ENCODE measurements around the gene RNASE1.

The RNASE1 gene

GRCh38 chr14:20808162-20808483 lies 5.5 kb upstream of the RNASE1 start:
- DNase-seq (ENCODE audit: low spot score) (no peak), FAIRE-seq (no peak)

- no peak for FAIRE-seq
Observed at GRCh38 chr14:20807304-20808161, 4.9 kb upstream of the RNASE1 start.

GRCh38 chr14:20805485-20805884 lies 2.8 kb upstream of the RNASE1 start:
- DNase-seq (ENCODE audit: low spot score) (no peak), FAIRE-seq (no peak)

More at GRCh38 chr14:20807304-20808161, 4.9 kb upstream of the RNASE1 start:
- no peak for DNase-seq (ENCODE audit: low spot score)

GRCh38 chr14:20803223-20803622 lies 579 bp upstream of the RNASE1 start:
- FAIRE-seq: no peak
- no peak for DNase-seq (ENCODE audit: low spot score)

DNA sequence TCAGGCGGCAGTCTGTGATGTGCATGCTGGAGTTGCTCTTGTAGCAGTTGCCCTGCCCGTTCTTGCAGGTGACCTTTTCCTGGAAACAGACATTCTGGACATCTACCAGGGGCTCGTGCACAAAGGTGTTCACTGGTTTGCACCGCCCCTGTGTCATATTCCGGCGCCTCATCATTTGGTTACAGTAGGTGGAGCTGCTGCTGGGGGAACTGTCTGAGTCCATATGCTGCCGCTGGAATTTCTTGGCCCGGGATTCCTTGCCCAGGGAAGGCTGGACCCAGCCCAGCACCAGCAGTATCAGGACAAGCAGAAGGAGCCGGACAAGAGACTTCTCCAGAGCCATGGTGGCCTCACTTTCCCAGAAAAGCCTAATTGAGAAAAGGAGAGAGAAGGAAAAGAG lies 918 bp downstream of the RNASE1 start:
- DNase-seq (ENCODE audit: low spot score) (no peak), FAIRE-seq (no peak)

DNA sequence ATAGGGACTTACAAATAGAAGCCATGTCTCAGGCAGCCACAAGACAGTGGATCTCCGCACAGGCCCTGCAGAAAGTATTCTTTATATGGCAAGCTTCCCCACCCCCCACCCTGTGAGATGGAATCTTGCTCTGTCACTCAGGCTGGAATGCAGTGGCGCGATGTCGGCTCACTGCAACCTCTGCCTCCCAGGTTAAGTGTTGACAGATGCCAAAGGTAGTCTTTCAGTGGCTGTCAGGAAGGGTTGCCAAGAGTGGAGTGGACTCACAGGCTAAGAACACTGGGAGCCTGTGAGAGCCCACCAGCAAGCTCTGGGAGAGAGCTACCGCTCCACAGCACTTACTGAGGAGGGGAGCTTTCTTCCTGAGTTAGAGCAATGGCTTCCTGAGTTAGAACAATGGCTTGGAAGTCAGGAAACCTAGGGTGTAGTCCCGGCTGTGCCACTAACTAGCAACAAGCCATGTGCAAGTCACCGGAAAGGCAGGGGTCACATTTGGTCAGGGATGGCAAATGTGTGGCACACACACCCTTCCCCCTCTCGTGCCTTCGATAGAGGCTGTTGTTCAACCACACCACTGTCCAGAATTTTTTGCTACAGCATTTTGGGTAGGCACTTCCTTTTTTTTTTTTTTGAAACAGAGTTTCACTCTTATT lies 2.6 kb downstream of the RNASE1 start:
- peak; percentile 13 for FAIRE-seq

GRCh38 chr14:20799456-20799891 lies 3.2 kb downstream of the RNASE1 start:
- no peak for DNase-seq (ENCODE audit: low spot score)
- no peak for FAIRE-seq

More for the DNA sequence above, 2.6 kb downstream of the RNASE1 start:
- no peak for DNase-seq (ENCODE audit: low spot score)

DNA sequence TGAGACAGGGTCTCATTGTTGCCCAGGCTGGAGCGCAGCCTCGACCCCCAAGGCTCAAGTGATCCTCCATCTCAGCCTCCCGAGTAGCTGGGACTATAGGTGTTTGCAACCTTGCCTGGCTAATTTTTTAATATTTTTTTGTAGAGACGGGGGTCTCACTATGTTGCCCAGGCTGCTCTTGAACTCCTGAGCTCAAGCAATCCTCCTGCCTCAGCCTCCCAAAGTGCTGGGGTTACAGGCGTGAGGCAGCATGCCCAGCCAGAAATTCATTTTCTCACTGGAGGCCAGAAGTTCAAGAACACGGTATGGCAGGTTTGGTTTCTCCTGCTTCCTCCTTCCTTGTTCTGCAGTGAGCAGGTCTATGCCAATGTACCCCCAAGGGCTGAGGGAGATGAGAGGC lies 3.7 kb downstream of the RNASE1 start:
- DNase-seq (ENCODE audit: low spot score) (no peak), FAIRE-seq (no peak)

- FAIRE-seq: no peak
- DNase-seq (ENCODE audit: low spot score): no peak
Observed at GRCh38 chr14:20798318-20798717, 4.3 kb downstream of the RNASE1 start.

DNA sequence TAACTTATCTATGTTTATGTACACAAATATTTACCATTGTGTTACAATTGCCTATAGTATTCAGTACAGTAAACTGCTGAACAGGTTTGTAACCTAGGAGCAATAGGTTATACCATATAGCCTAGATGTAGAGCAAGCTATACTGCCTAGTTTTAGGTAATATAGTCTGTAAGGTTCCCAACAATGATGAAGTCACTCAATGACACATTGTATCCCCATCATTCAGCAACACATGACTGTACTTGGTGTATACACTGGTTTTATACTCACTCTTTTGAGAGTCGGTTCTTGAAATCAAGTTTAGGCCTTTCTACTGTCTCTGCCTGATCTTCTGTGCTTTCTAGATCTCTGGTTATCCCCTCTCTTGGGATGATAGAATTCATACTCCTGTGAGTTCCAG lies 5.5 kb downstream of the RNASE1 start:
- FAIRE-seq: no peak
- no peak for DNase-seq (ENCODE audit: low spot score)

GRCh38 chr14:20794644-20795369 lies 7.8 kb downstream of the RNASE1 start:
- DNase-seq (ENCODE audit: low spot score) (no peak), FAIRE-seq (no peak)

- FAIRE-seq: no peak
Observed at GRCh38 chr14:20792556-20792955, 10.1 kb downstream of the RNASE1 start.

DNA sequence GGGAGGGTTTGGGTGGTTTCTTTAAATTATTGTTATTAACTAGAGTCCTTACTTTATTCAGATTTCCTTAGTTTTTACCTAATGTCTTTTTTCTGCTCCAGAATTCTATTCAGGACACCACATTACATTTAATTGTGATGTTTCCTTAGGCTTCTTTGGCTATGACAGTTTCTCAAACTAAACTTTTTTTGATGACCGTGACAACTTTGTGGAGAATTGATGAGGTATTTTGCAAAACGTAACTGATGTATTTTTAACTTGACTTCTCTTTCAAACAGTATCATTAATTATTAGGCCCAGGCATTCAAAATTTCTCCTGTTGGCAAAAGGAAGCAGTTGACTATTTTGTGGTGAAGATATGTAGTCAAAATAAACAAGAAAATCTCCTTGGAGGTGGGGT lies 11.0 kb downstream of the RNASE1 start:
- FAIRE-seq (no peak), DNase-seq (ENCODE audit: low spot score) (no peak)

More at GRCh38 chr14:20792556-20792955, 10.1 kb downstream of the RNASE1 start:
- DNase-seq (ENCODE audit: low spot score): no peak

GRCh38 chr14:20791187-20791586 lies 11.5 kb downstream of the RNASE1 start:
- no peak for FAIRE-seq
- DNase-seq (ENCODE audit: low spot score): no peak

- DNase-seq (ENCODE audit: low spot score) (no peak), FAIRE-seq (no peak)
Observed at GRCh38 chr14:20790464-20791116, 12.1 kb downstream of the RNASE1 start.

DNA sequence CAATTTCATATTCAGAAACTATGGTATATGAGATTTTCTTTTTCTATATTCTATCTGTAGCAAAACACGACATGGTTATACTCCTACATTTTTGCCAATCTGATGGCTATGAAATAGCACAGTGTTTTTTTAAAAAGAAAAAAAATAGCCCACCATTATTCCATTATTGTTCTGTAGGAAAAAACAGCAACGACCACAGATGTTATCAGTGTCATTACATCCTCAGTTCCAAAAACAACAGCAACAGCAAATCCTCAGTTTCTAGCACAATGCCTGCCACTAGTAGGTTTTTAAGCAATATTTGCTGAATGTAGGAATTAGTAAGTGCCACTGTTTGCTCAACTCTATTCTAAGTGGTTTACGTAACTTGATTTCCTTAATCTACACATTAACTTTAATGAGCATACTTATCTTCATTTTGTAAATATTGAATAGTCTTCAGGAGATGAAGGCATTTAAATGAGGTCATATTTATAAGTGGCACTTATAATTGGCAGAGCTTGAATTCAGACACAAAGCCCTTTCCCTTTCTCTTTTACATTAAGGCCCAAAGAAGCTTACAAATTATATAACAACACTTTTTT lies 13.3 kb downstream of the RNASE1 start:
- DNase-seq (ENCODE audit: low spot score): no peak
- no peak for FAIRE-seq

GRCh38 chr14:20787025-20787424 lies 15.6 kb downstream of the RNASE1 start:
- FAIRE-seq: no peak

GRCh38 chr14:20782280-20782890 lies 20.3 kb downstream of the RNASE1 start:
- DNase-seq (ENCODE audit: low spot score): no peak

More at GRCh38 chr14:20787025-20787424, 15.6 kb downstream of the RNASE1 start:
- no peak for DNase-seq (ENCODE audit: low spot score)

DNA sequence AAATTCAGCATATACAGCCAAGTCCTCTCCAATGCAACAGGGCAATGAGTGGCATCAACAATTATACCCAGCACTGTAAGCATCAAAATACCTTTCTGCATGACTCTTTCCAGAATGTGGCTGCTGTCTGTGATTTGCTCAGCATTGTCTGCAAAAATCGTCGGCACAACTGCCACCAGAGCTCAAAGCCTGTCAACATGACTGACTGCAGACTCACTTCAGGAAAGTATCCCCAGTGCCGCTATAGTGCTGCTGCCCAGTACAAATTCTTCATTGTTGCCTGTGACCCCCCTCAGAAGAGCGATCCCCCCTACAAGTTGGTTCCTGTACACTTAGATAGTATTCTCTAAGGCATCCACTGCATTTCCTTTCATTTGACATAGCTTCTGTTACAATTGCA lies 20.8 kb downstream of the RNASE1 start:
- FAIRE-seq (no peak), DNase-seq (ENCODE audit: low spot score) (no peak)

More at GRCh38 chr14:20782280-20782890, 20.3 kb downstream of the RNASE1 start:
- no peak for FAIRE-seq

DNA sequence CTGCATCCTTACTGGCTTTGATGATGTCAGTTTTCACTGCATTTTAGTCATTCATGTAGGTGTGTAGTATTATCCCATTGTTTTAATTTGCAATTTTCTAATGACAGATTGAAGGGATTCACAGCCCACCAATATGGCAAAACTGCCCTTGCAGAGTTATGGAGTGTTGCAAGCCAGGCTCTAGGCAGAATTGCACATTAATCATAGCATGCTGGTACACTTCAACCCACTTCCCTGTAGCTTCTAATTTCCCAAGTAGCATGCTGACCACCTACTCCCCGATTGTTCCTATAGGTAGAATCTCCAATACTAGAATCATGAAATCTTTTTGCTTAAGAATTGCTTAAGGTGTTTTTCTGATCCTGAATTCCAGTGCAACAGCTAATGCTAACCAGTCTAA lies 26.7 kb downstream of the RNASE1 start:
- no peak for FAIRE-seq
- DNase-seq (ENCODE audit: low spot score): no peak

DNA sequence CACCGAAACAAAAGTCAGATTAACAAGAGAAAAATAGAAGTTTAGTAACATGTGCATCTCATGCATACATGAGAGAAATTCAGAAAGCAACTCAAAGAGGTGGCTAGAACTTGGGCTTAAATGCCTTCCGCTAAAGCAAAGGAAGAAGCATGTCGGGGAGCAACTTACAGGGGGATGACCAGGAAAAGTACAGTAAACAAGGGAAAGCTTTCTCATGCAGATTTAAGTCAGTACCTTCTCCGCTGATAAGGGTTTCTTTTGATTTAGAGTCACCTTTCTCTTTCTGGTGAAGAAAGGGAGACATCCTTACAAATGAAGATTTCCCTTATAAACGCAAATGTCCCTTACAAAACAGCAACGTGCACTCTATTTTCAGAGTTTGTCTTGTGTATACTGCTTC lies 27.6 kb downstream of the RNASE1 start:
- DNase-seq (ENCODE audit: low spot score): no peak
- no peak for FAIRE-seq

All from urothelium cell line (cell line).